RWPE2 (cell line): ENCODE measurements around the gene CCNI.
"Not testable (repeated sequence)": the region's sequence is repeated elsewhere in the genome, so short reads cannot be mapped to it uniquely, and the experiment has no call there.

Experiments
- ATAC-seq: fragments of 200-7000 bp; cut with Tn5 transposase; 3 replicates; pipeline ENCODE4 v1.9.1; 2021; ENCODE audit warnings: low read depth
- DNase-seq: peaks from one replicate; pipeline ENCODE4 v3.0.0-alpha.2; 2020; ENCODE audit warnings: low spot score
- H3K27ac ChIP-seq: fragments of 450-650 bp; 2 replicates; pipeline ENCODE4 v1.5.1; 2017; ENCODE audit warnings: mild to moderate bottlenecking; ENCODE audit not compliant: poor library complexity, severe bottlenecking
- H3K27me3 ChIP-seq: fragments of 250-450 bp; sonication (Bioruptor Pico); 2 replicates; pipeline ENCODE4 v1.5.1; 2021; ENCODE audit warnings: mild to moderate bottlenecking, moderate library complexity; ENCODE audit not compliant: insufficient read depth, poor library complexity, severe bottlenecking
- H3K36me3 ChIP-seq: fragments of 250-450 bp; sonication (Bioruptor Pico); 2 replicates; pipeline ENCODE4 v1.5.1; 2020; ENCODE audit warnings: low read depth, mild to moderate bottlenecking, moderate library complexity
- H3K4me1 ChIP-seq: fragments of 250-450 bp; sonication (Bioruptor Pico); 2 replicates; pipeline ENCODE4 v1.5.1; 2021; ENCODE audit warnings: mild to moderate bottlenecking, moderate library complexity; ENCODE audit not compliant: insufficient read depth, poor library complexity, severe bottlenecking
- H3K4me3 ChIP-seq: fragments of 250-450 bp; sonication (Bioruptor Pico); 2 replicates; pipeline ENCODE4 v1.5.1; 2021; ENCODE audit warnings: mild to moderate bottlenecking, moderate library complexity; ENCODE audit not compliant: severe bottlenecking
- H3K9me3 ChIP-seq: fragments of 250-450 bp; sonication (Bioruptor Pico); 2 replicates; pipeline ENCODE4 v1.5.1; 2021; ENCODE audit warnings: mild to moderate bottlenecking, moderate library complexity; ENCODE audit not compliant: severe bottlenecking
- CTCF ChIP-seq: fragments of 450-650 bp; IDR thresholded peaks from one replicate; pipeline ENCODE4 v1.5.1; 2017; ENCODE audit warnings: mild to moderate bottlenecking, moderate library complexity; ENCODE audit not compliant: poor library complexity, severe bottlenecking

Gene CCNI

GRCh38 chr4:77072195-77072753, 3.5 kb downstream of the CCNI start:
- no peak for TF ChIP-seq CTCF
- ATAC-seq, result peak; percentile 46; the same call in 2 of the 3 replicates
- H3K27me3 ChIP-seq, result no peaks in the 10 kb centered on the region
- peaks cover 31% of the 10 kb centered on the region for H3K4me1 ChIP-seq
- H3K27ac ChIP-seq, result peak overlapping the region; percentile 88
- H3K36me3 ChIP-seq, result peaks cover 34% of the 10 kb centered on the region
- peak; percentile 77 for DNase-seq
- no peak overlapping the region for H3K4me3 ChIP-seq
- no peaks in the 10 kb centered on the region for H3K9me3 ChIP-seq

GRCh38 chr4:77069514-77069913, 6.3 kb downstream of the CCNI start:
- not testable (repeated sequence) for ATAC-seq, H3K27me3 ChIP-seq, H3K4me3 ChIP-seq, DNase-seq, H3K27ac ChIP-seq, H3K9me3 ChIP-seq
- Histone ChIP-seq H3K4me1 (peaks cover 37% of the 10 kb centered on the region), H3K36me3 (peaks cover 62% of the 10 kb centered on the region)

GRCh38 chr4:77065382-77065781, 10.4 kb downstream of the CCNI start:
- Histone ChIP-seq H3K4me1 (peaks cover 12% of the 10 kb centered on the region), H3K9me3 (peaks cover 2% of the 10 kb centered on the region), H3K4me3 (no peak overlapping the region), H3K36me3 (peaks cover 81% of the 10 kb centered on the region), H3K27ac (no peak overlapping the region), H3K27me3 (no peaks in the 10 kb centered on the region)
- DNase-seq, result no peak
- TF ChIP-seq CTCF, result no peak
- peak; percentile 44; the same call in 2 of the 3 replicates for ATAC-seq

- H3K4me3 ChIP-seq, result no peak overlapping the region
- H3K27me3 ChIP-seq, result no peaks in the 10 kb centered on the region
- ATAC-seq (no peak), DNase-seq (no peak)
- H3K36me3 ChIP-seq, result peaks cover 93% of the 10 kb centered on the region
- no peak overlapping the region for H3K27ac ChIP-seq
- H3K9me3 ChIP-seq, result peaks cover 2% of the 10 kb centered on the region
- no peak for TF ChIP-seq CTCF
- H3K4me1 ChIP-seq, result peaks cover 12% of the 10 kb centered on the region
Observed at GRCh38 chr4:77062856-77063255, 12.9 kb downstream of the CCNI start.

- no peaks in the 10 kb centered on the region for H3K9me3 ChIP-seq
- no peak for DNase-seq
- peak; percentile 33 for ATAC-seq
- H3K4me1 ChIP-seq, result peaks cover 24% of the 10 kb centered on the region
- H3K36me3 ChIP-seq, result peaks cover 97% of the 10 kb centered on the region
- peak; percentile 75 for TF ChIP-seq CTCF
- H3K27me3 ChIP-seq, result no peaks in the 10 kb centered on the region
- no peak overlapping the region for H3K4me3 ChIP-seq
- H3K27ac ChIP-seq, result no peak overlapping the region
Observed at GRCh38 chr4:77052352-77052751, 23.4 kb downstream of the CCNI start.
